WI38 (cell line): ENCODE data around the gene GYG2.
"Not testable (repeated sequence)": the region's sequence is repeated elsewhere in the genome, so short reads cannot be mapped to it uniquely, and the experiment has no call there.

Experiments
- H3K4me3 ChIP-seq: 2 replicates; pipeline ENCODE4 v1.5.1; 2011; ENCODE audit warnings: low read depth, mild to moderate bottlenecking, control low read depth, low read length
- CTCF ChIP-seq: IDR thresholded peaks from 2 replicates; pipeline ENCODE4 v1.5.1; 2012; ENCODE audit warnings: low read depth, mild to moderate bottlenecking, control low read depth, low read length

GYG2 gene

GRCh38 chrX:2913118-2913517 is 84.4 kb downstream of the GYG2 start:
- no peak for TF ChIP-seq CTCF
- no peak overlapping the region for H3K4me3 ChIP-seq

GRCh38 chrX:2917767-2918166 is 89.0 kb downstream of the GYG2 start:
- H3K4me3 ChIP-seq, result no peak overlapping the region
- no peak for TF ChIP-seq CTCF

- TF ChIP-seq CTCF, result no peak
- no peak overlapping the region for H3K4me3 ChIP-seq
These were observed 92.5 kb downstream of the GYG2 start for GRCh38 chrX:2921193-2921592.

- TF ChIP-seq CTCF, result no peak
- no peak overlapping the region for H3K4me3 ChIP-seq
These were observed 93.0 kb downstream of the GYG2 start for GRCh38 chrX:2921750-2922149.

- TF ChIP-seq CTCF, result no peak
These were observed 95.4 kb downstream of the GYG2 start for GRCh38 chrX:2924151-2924550.

GRCh38 chrX:2926255-2926654 is 97.5 kb downstream of the GYG2 start:
- not testable (repeated sequence) for H3K4me3 ChIP-seq

More at GRCh38 chrX:2924151-2924550, 95.4 kb downstream of the GYG2 start:
- no peak overlapping the region for H3K4me3 ChIP-seq

GRCh38 chrX:2926664-2927275 is 98.0 kb downstream of the GYG2 start:
- H3K4me3 ChIP-seq, result no peak overlapping the region
- no peak for TF ChIP-seq CTCF

- TF ChIP-seq CTCF, result no peak
- peak overlapping the region; percentile 51 for H3K4me3 ChIP-seq
These were observed 99.5 kb downstream of the GYG2 start for GRCh38 chrX:2928191-2928582.
